HEK293 (cell line): Measurements from ENCODE around the gene TMEM63B.

ENCODE experiments used
- CTCF ChIA-PET: fragments of 350-600 bp; formaldehyde crosslinking; extraction: SDS; loops from one replicate; lab custom pipeline; 2021; ENCODE audit warnings: antibody characterized with exemption; lab: Yijun Ruan, JAX
- POLR2A ChIA-PET: fragments of 300-600 bp; formaldehyde crosslinking; extraction: SDS; loops from one replicate; lab custom pipeline; 2020; ENCODE audit warnings: antibody characterized with exemption, inconsistent platforms; lab: Yijun Ruan, JAX
- H3K27ac ChIP-seq: fragments of 200-500 bp; sonication (Bioruptor generic); 2 replicates; pipeline ENCODE4 v1.5.1; 2014; ENCODE audit warnings: low read depth, low read length, control low read depth, inconsistent platforms; ENCODE audit errors: extremely low read depth
- H3K36me3 ChIP-seq, 2 experiments: fragments of 200-500 bp in 1 of 2; sonication (Bioruptor generic) in 1 of 2; 1 replicate in 1 of 2; 2 replicates in 1 of 2; pipeline ENCODE4 v1.5.1; 2014 to 2017; ENCODE audit warnings: inconsistent platforms in 2 of 2, low read length in 2 of 2; ENCODE audit not compliant: control insufficient read depth in 2 of 2, insufficient read depth in 1 of 2
- H3K4me1 ChIP-seq: fragments of 200-500 bp; sonication (Bioruptor generic); 2 replicates; pipeline ENCODE4 v1.5.1; 2014; ENCODE audit warnings: mild to moderate bottlenecking, low read length, inconsistent platforms; ENCODE audit not compliant: control insufficient read depth, insufficient read depth
- H3K4me3 ChIP-seq: 2 replicates; pipeline ENCODE4 v1.5.1; 2011; ENCODE audit warnings: low read depth, mild to moderate bottlenecking, control low read depth, low read length, moderate library complexity
- H3K9me3 ChIP-seq: fragments of 200-500 bp; sonication (Bioruptor generic); 2 replicates; pipeline ENCODE4 v1.5.1; 2014; ENCODE audit warnings: low read depth, low read length, inconsistent platforms; ENCODE audit not compliant: control insufficient read depth, insufficient read depth
- BCL6B ChIP-seq: fragments of 450-650 bp; formaldehyde crosslinking; IDR thresholded peaks from 2 replicates; pipeline ENCODE4 v1.5.1; 2017; ENCODE audit warnings: missing biosample characterization, missing genetic modification characterization
- GLIS2 ChIP-seq: fragments of 450-650 bp; formaldehyde crosslinking; IDR thresholded peaks from 2 replicates; pipeline ENCODE4 v1.5.1; 2016; ENCODE audit warnings: missing biosample characterization, missing genetic modification characterization
- KLF1 ChIP-seq: fragments of 450-650 bp; formaldehyde crosslinking; IDR thresholded peaks from 2 replicates; pipeline ENCODE4 v1.5.1; 2016; ENCODE audit warnings: missing biosample characterization, missing genetic modification characterization
- PATZ1 ChIP-seq: fragments of 450-650 bp; formaldehyde crosslinking; IDR thresholded peaks from 2 replicates; pipeline ENCODE4 v1.5.1; 2016; ENCODE audit warnings: missing biosample characterization, missing genetic modification characterization
- SP3 ChIP-seq: fragments of 450-650 bp; formaldehyde crosslinking; IDR thresholded peaks from 2 replicates; pipeline ENCODE4 v1.5.1; 2016; ENCODE audit warnings: missing biosample characterization, missing genetic modification characterization
- ZBTB20 ChIP-seq: fragments of 450-650 bp; formaldehyde crosslinking; IDR thresholded peaks from 2 replicates; pipeline ENCODE4 v1.5.1; 2016; ENCODE audit warnings: missing biosample characterization, missing genetic modification characterization
- ZBTB44 ChIP-seq: fragments of 450-650 bp; IDR thresholded peaks from 2 replicates; pipeline ENCODE4 v1.5.1; 2018; ENCODE audit warnings: missing biosample characterization, mild to moderate bottlenecking, missing genetic modification characterization
- ZBTB48 ChIP-seq: fragments of 450-650 bp; formaldehyde crosslinking; IDR thresholded peaks from 2 replicates; pipeline ENCODE4 v1.5.1; 2016; ENCODE audit warnings: missing biosample characterization, missing genetic modification characterization
- ZBTB8A ChIP-seq: fragments of 450-650 bp; formaldehyde crosslinking; IDR thresholded peaks from 2 replicates; pipeline ENCODE4 v1.5.1; 2016; ENCODE audit warnings: missing biosample characterization, missing genetic modification characterization
- ZEB2 ChIP-seq: fragments of 450-650 bp; formaldehyde crosslinking; IDR thresholded peaks from 2 replicates; pipeline ENCODE4 v1.5.1; 2016; ENCODE audit warnings: missing biosample characterization, missing genetic modification characterization
- ZFP37 ChIP-seq: fragments of 450-650 bp; formaldehyde crosslinking; IDR thresholded peaks from 2 replicates; pipeline ENCODE4 v1.5.1; 2016; ENCODE audit warnings: missing biosample characterization, missing genetic modification characterization
- ZFP69B ChIP-seq: fragments of 450-650 bp; formaldehyde crosslinking; IDR thresholded peaks from 2 replicates; pipeline ENCODE4 v1.5.1; 2016; ENCODE audit warnings: missing biosample characterization, missing genetic modification characterization
- ZNF324 ChIP-seq: fragments of 450-650 bp; formaldehyde crosslinking; IDR thresholded peaks from 2 replicates; pipeline ENCODE4 v1.5.1; 2016; ENCODE audit warnings: missing biosample characterization, missing genetic modification characterization
- ZNF394 ChIP-seq: fragments of 450-650 bp; formaldehyde crosslinking; IDR thresholded peaks from 2 replicates; pipeline ENCODE4 v1.5.1; 2016; ENCODE audit warnings: missing biosample characterization, missing genetic modification characterization, mild to moderate bottlenecking, moderate library complexity, borderline replicate concordance
- ZNF398 ChIP-seq: fragments of 450-650 bp; formaldehyde crosslinking; IDR thresholded peaks from 2 replicates; pipeline ENCODE4 v1.5.1; 2017; ENCODE audit warnings: missing biosample characterization, missing genetic modification characterization
- ZNF423 ChIP-seq: fragments of 450-650 bp; formaldehyde crosslinking; IDR thresholded peaks from 2 replicates; pipeline ENCODE4 v1.5.1; 2016; ENCODE audit warnings: missing biosample characterization, missing genetic modification characterization
- ZNF555 ChIP-seq: fragments of 450-650 bp; formaldehyde crosslinking; conservative IDR thresholded peaks from 2 replicates; pipeline ENCODE4 v1.5.1; 2017; ENCODE audit warnings: missing biosample characterization, mild to moderate bottlenecking, missing genetic modification characterization, inconsistent platforms
- ZNF639 ChIP-seq: fragments of 450-650 bp; formaldehyde crosslinking; IDR thresholded peaks from 2 replicates; pipeline ENCODE4 v1.5.1; 2016; ENCODE audit warnings: missing biosample characterization, missing genetic modification characterization
- ZNF76 ChIP-seq: fragments of 450-650 bp; formaldehyde crosslinking; IDR thresholded peaks from 2 replicates; pipeline ENCODE4; 2016; ENCODE audit warnings: low read depth, missing biosample characterization, missing genetic modification characterization, borderline replicate concordance
- TF ChIP-seq, protein P1 (sequence below): fragments of 450-650 bp; formaldehyde crosslinking; IDR thresholded peaks from 2 replicates; pipeline ENCODE4 v1.5.1; 2016; ENCODE audit warnings: missing biosample characterization, missing genetic modification characterization
- TF ChIP-seq, protein P2 (sequence below): fragments of 450-650 bp; formaldehyde crosslinking; IDR thresholded peaks from 2 replicates; pipeline ENCODE4 v1.5.1; 2016; ENCODE audit warnings: missing biosample characterization, missing genetic modification characterization

TMEM63B gene

GRCh38 chr6:44132476-44132875 is 5.1 kb downstream of the TMEM63B start (continued):
- TF ChIP-seq PATZ1 (tag by site-specific recombination) (no peak), GLIS2 (no peak), ZFP37 (tag by site-specific recombination) (no peak), ZFP69B (tag by site-specific recombination) (no peak), KLF1 (tag by site-specific recombination) (peak; percentile 29; the same call in 1 of the 2 replicates), ZNF639 (no peak)
- TF ChIP-seq, all 188 proteins: peak for 3

- ChIA-PET POLR2A (interaction anchor here (0.6 to 3.3 kb wide), 8 partner anchors 10 to 170 kb away, joined by 3 to 18 read pairs (median 3); partner anchors contain the start of gene HSP90AB1), CTCF (interaction anchor here (0.7 to 4.8 kb wide), 12 partner anchors 17 to 364 kb away, joined by 3 to 29 read pairs (median 3); no protein-coding TSS in a partner anchor)
- Histone ChIP-seq H3K36me3 (peaks cover 0 to 23% of the 10 kb centered on the region in 2 experiments; a peak in 2 of 3 replicates), H3K4me3 (no peak overlapping the region), H3K9me3 (no peaks in the 10 kb centered on the region), H3K4me1 (peaks cover 7% of the 10 kb centered on the region), H3K27ac (no peak overlapping the region)
- TF ChIP-seq ZNF398 (peak; percentile 75), SP3 (tag by site-specific recombination) (peak; percentile 39), ZNF324 (0 out of 2 replicates have a peak, but pooled peaks have one; percentile 24), ZEB2 (tag by site-specific recombination) (no peak; the same call in 1 of the 2 replicates), ZBTB44 (peak; percentile 92), GLIS2 (peak; percentile 93), ZBTB8A (peak; percentile 30; the same call in 1 of the 2 replicates), BCL6B (no peak), ZNF423 (tag by site-specific recombination) (peak; percentile 16; the same call in 1 of the 2 replicates), ZBTB20 (tag by site-specific recombination) (peak; percentile 70), ZNF76 (tag by site-specific recombination) (peak; percentile 97), ZBTB48 (tag by site-specific recombination) (peak; percentile 69), ZNF394 (tag by site-specific recombination) (no peak), ZNF555 (no peak)
- TF ChIP-seq, protein P1, sequence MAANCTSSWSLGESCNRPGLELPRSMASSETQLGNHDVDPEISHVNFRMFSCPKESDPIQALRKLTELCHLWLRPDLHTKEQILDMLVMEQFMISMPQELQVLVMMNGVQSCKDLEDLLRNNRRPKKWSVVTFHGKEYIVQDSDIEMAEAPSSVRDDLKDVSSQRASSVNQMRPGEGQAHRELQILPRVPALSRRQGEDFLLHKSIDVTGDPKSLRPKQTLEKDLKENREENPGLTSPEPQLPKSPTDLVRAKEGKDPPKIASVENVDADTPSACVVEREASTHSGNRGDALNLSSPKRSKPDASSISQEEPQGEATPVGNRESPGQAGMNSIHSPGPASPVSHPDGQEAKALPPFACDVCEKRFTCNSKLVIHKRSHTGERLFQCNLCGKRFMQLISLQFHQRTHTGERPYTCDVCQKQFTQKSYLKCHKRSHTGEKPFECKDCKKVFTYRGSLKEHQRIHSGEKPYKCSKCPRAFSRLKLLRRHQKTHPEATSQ: no peak
- TF ChIP-seq, protein P2, sequence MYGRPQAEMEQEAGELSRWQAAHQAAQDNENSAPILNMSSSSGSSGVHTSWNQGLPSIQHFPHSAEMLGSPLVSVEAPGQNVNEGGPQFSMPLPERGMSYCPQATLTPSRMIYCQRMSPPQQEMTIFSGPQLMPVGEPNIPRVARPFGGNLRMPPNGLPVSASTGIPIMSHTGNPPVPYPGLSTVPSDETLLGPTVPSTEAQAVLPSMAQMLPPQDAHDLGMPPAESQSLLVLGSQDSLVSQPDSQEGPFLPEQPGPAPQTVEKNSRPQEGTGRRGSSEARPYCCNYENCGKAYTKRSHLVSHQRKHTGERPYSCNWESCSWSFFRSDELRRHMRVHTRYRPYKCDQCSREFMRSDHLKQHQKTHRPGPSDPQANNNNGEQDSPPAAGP (tag by site-specific recombination): peak; percentile 25; the same call in 1 of the 2 replicates
Measured at GRCh38 chr6:44133003-44133931, 5.9 kb downstream of the TMEM63B start.
